ENCODE results near the gene TNNT2.
A peak's percentile ranks its signal among the peaks of the same experiment; 100 is the strongest.

The TNNT2 gene
- 0 to 0.25 (median 0) reads per million in 18 experiments for total RNA-seq

DNA sequence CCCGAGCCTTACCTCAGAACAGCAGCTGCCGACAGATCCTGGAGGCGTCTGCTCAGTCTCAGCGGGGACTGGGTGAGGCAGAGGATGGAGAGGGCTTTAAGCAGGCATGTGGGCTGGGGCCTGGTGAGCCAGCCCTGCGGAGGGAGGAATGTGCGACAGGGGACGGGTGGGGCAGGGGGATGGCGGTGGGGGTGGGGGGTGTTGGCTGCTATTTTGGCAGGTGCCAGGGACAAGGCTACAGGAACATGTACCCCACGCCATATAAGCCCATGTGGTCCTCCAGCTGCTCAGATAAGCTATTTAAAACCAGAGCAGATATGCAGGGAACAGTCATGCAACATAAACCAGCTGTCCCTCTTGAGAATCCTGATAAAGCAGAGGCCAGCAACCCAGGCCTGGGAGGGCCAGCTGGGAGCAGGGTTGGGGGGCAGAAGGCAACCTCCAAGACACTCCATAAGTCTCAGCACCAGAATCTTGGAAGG lies at the start of gene TNNT2:
Gene TNNT2, minus strand, starts transcription at position 70 of the 482 bp plus-strand sequence. CDS start 4,426 bp downstream, outside the sequence.
- no peak for DNase-seq

DNA sequence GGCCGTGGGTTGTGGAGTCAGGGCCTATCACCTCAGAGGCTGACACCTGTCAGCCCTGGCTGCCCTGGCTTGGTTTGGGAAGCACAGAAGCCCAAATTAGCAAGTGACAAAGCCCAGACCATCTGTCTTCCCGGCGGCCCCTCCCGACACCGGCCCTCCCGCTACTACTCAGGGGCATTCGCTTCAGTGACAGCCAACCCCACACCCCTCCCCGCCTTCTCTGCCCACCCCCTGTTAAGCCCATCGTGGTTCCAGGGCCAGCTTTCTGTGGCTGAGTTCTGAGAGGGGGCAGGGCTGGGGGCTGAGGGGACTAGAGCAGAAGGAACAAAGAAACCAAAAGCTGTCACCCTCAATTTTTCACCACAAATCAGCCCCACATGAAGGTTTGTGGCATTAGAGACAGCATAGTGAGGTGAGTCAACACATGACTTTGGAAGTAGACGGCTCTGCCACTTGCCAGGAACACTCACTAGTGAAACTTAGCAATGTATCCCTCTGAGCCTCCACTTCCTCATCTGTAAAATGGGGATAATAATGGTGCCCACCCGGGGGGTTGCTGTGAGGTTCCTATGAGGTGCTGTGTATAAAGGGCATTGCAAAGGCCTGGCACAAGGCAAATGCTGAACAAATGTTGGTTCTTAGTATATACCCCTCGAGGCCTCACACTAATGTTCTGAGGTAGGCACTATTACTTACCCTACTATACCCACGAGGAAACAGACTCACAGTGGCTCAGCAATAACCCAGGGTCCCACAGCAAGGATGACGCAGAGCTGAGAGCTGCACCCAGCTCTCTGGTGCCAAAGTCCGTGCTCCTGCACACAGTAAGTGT lies 49.2 kb upstream of the TNNT2 start:
- no peak for DNase-seq

DNA sequence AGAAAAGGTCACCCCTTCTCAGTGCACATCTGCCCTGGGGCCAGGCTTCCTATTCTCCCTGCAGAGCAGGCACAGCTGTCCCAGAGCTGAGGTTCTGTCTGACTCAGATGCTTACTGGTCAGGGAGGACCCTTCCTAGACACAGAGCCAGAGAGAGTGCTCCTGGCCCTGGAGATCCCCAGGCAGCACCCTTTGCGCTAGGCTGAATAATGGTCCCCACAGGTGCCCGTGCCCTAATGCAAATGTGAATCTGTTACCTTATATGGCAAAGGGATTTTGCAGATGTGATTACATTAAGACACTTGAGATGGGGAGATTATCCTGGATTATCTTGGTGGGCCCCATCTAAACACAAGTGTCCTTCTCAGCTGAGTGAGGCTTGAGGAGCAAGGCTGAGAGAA lies 46.7 kb upstream of the TNNT2 start:
- DNase-seq = no peak

DNA sequence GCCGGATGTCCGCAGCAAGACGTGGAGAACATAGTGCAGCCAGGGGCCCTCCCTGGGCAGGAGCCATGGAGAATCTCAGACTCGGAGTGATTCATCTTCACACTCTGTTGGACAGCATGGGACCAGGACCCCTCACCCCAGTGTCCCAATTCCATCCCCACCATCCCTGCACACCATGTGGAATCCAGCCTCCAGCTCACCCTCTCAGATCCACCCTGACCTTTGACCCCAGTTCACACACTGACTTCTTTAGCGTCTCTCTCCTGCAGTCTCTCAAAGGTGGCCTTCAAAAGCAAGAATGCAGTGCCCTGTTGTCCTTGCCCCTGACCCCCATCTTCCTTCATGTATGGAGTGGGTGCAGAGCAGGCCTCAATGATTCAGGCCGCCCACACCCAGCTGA lies 46.2 kb upstream of the TNNT2 start:
- DNase-seq = no peak

DNA sequence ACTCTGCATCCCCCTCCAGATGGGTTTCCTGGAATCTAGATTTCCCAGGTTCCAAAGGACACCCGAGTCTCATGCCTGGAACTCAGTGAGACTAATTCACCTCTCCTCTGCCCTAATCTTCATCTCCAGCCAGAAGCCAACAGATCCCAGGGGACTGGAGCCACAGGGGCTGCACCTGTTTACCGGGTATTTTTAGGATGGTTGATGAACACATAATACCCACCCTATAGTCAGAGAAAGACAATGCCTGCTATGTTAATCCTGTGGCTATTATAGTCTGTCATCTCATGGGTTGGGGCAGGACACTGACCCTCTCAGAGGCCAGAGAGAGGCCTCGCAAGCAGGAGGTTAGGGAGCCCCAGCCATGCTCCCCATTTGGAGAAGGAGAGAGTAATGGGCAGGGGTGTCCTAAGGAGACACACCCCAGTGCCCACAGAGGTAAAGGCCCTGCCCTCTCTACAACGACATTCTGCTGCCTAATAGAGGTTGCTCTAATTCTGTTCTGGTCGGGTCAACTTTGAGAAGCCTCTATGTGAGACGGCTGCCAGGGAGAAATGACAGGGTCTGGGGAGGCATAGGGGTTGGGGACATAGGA lies 45.1 kb upstream of the TNNT2 start:
- no peak for DNase-seq

DNA sequence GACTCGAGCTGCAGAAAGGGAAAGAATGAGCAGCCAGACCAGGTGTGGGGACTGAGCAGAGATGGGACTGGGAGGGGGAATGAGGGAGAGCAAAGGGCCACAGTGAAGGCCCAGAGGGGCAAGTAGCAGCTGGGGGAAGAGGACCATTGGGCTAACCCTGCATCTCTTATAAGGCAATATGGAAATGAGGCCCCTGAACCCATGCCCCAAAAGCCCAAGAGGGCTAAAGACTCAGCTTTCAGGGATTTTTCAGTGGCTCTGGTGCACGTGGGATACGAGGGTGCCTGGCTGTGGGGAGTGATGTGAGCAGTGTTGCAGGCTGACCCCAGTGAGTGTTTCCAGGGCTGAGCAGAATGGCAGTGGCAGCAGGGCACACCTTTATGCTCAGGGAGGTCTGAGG lies 44.5 kb upstream of the TNNT2 start:
- DNase-seq = no peak

DNA sequence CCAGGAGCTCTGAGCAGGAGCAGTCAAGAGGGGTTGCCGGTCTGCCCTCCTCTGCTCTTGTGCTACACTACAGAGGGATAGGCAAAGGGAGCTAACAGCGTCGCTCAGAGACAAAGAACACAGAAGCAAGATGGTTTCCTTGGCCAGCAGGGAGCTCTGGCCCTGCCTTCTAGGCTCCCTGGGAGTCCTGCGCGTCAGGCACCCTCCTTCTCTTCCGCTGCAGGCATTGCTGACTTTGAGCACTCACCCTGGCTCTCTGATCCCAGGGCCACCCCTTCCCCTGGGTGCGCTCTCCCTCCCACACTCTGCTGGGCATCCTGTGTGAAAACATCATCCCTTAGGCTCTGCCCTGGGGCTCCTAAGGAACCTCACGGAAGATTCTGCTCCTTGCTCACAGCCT lies 43.6 kb upstream of the TNNT2 start:
- DNase-seq = no peak

DNA sequence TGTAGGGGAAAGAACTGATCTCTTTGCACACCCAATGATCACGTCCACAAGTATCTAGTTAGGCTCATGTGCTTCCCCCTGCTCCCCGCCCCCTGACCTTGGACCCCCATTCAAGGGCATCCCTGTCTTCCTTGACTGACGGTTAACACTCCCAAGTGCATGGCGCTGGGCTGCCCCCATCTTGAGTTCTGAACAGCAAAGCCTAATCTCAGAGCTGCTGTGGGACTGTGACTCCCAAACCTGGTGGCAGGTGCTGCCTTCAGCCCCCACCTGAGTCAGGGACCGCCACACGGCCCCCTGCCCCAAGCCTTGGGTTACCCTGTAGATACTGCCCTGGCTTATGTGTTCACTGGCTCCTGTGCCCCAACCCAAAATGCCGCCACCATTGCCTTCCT lies 43.1 kb upstream of the TNNT2 start:
- DNase-seq = no peak

DNA sequence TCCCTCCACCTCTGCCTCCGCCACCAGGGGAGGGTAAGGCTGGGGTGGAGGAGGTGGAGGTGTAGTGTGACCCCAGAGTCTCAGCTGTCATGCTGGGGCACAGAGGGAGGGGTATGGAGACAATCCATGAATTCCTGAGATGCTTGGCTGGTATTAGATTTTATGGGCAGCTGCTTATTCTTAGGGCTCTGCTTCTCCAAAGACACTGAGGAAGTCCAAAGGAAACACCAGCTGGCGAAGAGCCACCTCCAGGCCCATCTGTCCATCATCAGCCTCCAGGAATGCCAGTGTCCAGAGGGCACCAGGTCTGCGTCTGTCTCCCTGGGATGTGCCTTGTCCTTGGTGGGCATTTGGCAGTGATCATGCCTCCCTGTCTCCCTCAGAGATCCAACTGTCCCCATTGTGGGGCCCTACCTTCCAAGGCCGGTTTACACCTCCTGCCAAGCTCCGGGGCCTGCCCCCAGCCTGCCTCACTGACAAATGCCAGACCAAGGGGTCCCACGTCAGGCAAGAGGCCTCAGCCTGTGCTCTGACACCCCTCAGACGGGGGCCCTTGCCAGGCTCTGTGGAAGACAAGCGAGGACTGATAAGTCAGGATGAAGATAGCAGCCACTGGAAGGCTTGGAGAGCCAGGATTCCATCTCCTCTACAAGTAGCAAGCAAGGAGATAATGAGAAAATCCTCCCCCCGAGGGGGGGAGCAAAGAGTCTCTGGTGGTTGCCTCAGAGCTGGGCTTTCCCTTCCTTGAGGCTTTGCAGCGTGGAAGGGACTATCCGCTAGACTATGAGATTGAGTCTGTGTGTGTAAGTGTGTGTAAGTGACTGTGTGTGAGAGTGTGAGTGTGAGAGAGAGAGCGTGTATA lies 42.5 kb upstream of the TNNT2 start:
- DNase-seq = no peak

DNA sequence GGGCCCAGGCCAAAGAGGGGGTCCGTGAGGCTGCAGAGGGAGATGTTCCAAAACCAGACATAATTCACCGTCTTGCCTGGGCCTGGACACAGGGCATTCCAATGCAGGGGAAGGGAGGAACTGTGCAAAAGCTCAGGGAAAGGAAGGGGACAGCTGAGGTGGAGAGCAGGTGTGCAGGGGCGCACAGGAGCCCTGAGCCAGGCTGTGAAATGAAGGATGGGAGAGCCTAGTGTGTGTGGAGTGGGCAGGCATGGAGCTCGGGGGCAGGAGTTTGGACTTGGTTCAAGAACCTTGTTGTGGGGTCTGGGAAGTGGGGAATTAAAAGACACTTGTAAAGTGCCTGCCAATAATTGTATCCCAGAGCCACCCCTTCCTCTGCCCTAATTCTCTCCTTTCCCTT lies 41.8 kb upstream of the TNNT2 start:
- DNase-seq = no peak

DNA sequence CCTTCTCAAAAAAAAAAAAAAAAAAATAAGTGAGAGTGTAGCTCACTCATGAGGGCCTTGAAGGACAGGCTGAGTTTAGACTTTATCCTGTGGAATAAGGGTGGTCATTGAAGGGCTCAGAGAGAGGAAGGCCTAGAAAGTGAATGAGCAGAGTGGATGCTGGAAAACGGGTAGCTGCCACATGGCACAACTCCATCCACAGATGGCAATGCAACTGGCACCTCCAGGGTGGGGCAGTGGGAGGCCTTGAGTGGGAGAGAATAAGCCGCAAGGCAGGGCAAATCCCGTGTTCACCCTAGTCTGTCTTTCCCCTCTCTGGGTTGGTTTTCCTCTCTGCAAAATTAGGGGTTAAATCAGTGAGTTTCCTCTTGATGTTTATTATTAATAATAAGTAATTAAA lies 41.0 kb upstream of the TNNT2 start:
- no peak for DNase-seq

DNA sequence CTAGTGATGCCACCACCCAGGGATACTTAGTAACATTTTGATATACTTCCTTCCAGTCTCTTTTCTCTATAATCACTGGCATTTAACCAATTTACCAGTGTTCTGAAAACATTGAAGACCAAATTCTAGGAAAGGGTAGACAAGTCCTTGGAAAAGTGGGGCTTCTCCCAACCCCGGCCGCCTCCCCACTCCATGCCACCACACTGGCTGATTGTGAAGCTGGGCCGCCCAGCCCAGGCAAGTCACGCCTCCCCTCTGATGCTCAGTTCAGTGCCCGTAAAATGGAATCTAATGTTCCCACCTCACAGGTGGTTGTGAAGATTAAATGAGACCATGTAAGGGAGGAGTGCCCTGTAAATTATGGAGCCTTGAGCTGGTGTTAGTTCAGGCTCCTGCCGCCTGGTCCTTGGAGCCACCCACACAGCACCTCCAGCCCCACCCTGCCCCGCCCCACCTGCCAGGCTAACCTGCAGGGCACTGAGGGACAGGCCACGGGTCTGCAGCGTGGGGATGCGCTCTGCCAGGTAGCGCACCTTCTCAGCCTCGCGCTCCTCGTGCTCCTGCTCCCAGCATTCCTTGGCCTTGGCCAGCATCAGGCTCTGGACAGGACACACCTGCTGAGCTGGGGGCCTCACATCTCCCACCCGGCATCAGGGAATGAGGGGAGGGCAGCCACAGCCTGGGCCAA lies 36.7 kb upstream of the TNNT2 start:
- no peak for DNase-seq

DNA sequence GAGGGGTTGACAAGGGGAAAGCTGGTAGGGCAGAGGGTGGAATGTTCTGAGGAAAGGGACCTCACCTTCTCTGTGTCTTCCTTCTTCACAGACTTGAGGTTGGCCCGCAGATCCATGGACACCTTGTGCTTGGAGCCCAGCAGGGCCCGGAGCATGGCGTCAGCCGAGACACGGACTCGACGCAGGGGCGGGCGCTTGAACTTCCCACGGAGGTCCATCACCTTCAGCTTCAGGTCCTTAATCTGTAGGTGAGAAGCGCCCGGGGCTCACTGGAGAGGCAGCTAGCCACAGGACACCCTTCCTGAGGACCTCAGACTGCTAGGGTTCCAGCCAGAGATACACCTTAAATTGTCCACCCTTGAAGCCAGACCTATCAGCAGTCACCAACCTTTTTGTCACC lies 33.8 kb upstream of the TNNT2 start:
- no peak for DNase-seq

DNA sequence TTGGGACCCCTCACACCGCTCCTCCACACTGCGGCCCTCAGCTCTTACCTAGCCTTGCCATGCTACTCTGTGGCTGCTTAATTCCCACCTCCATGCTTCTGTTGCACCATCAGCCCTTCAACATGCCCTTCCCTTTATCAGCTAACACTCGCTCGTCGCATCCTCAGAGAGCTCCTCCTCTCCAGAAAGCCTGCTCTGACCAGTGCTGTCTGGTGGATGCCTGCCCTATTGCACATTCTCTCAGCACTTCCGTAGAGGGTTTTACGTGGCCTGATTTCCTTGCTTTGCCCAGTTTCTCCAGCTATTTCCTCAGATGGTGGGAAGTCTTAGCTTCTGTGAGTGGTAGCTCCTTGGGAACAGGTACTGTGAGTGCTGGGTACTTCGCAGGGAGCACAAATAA lies 32.0 kb upstream of the TNNT2 start:
- DNase-seq = no peak

DNA sequence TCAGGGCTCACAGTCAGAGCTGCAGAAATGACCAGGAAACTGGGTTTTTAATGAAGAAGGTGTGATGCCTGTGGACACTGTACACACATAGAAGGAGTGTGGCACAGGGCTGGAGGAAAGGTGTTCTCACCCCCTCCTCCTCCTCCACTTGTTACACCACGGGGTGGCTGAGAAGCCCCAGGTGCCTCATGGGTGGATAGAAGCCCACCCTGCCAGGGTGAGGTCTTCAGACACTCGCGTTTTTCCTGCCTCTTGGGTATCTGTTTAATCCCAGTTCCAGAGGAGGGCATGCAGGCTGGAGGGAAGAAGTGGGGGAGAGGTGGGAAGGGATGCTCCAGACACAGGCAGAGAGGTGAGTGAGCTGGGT lies 31.3 kb upstream of the TNNT2 start:
- DNase-seq = no peak

DNA sequence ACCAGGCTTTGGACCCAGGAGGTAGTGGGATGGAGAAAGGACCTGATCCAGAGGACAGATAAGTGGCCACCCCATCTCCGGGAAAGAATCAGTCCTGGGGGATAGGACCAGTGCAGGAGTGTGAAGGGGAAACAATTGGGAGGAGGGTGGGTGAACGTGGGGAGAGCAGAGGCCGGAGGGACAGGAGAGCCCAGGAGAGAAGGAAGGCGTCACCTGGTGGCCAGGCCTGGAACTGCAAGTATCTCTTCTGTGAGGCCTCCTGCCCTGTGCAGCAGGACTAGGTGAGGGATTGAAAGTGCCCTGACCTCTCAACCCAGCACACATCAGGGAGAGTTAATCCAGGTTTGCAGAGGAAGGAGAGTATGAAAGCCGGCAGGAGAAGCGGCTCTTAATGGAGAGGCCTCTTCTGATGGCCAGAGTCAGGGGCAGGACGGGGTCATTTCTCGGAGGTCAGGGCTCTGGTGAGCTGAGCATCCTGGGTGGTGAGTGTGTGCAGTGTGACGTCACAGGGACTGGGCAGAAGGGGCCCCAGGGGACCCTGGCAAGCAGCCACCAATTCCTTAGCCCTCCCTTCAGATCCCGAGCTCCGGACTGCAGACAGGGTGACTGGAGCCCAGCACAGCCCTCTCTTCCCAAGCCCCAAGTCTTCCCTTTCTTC lies 30.8 kb upstream of the TNNT2 start:
- DNase-seq = peak; percentile 73 to 74

DNA sequence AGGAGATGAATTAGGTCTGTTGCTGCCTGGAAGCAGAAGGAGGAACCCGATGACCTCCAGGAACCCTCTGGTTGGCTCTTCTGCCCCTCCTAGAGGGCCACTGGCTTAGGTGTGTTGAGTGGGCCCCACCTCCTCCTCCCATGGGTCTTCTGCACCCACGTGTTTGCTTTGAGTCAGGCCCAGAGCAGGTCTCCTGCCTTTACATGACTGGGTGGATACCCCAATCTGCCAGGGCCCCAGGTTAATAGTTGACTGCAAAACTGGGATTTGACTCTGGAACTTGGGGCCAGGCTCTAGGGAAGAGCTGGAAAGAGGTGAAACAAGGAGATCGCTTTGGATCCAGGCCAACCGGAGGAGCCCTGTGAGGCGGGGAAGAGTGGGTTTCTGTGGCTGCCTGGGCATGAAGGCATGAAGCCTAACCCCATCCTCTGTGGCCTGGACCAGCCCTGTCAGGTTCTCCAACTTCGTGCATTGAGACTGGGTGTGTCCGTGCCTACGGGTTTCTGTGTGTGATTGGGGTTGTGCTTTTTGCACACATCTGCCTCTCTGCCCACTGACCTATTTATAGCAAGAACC lies 29.4 kb upstream of the TNNT2 start:
- no peak for DNase-seq

DNA sequence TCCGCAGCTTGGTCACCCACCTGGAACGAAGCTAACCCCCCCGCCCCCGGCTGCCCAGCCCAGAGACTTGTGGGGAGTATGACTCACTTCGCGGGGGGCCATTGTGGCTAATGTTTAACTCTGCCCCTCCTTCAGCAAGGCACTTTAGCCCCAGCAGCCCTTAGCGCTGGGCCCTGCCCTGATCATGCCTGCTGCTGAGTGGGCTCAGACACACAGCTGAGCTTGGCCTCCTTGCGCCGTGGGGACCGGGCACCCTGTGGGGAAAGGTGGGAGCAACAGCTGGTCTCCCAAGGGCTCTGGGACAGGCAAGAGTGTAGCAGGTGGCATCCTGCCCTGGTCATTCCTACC lies 28.0 kb upstream of the TNNT2 start:
- no peak for DNase-seq

DNA sequence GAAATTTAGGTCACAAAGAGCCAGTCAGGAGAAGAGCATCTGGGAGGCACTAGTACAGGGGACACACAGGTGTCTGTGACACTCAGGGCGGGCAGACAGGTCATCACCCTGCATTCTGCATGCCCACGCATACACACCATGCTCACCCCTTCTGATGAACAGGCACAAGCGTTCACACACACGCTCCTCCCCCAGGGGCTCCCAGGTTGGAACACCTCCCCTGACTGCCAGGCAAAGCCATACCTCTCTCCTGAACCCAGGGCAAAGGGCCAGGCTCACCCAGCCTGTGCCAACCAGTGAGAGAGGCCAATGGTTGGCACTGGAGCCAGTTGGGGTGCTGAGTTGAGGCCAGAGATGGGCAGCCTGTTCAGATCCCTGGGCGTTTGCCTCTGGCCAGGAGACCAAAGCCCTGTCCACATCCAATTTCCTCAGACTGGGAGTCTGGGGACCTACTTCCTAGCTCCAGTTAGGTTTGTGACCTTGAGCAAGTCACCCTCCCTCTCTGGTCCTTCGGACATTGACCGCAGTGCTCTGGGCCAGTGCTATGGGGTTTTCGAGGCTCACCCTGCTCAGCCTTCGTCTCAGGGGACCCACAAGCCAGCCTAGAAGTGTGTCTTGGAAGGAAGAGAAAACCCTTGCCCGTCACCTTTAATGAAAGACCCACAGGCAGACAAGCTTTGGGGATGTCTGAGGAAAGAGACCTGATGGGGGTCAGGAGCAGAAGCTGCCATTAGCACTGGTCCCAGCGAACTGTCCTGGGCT lies 27.4 kb upstream of the TNNT2 start:
- DNase-seq = no peak

DNA sequence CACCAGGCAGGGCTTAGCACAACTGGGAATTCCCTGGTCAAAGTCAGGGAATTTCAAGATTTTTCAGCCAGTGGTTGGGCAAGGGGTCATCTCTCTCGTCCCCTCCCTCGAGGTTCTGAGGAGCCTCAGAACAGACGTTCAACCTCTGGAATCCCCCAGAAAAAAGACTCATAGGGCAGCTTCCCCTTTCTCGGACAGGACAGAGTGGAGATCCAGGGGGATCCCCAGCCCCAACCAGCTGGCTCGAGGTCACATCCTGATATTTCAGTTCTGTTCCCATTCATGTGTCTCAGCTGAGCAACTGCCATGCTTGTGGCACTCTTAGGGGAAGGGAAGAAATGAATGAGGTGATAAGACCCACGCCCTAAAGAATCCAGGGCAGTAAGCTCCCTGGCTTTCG lies 26.6 kb upstream of the TNNT2 start:
- DNase-seq = peak in 1 of 2 donors; percentile 42

DNA sequence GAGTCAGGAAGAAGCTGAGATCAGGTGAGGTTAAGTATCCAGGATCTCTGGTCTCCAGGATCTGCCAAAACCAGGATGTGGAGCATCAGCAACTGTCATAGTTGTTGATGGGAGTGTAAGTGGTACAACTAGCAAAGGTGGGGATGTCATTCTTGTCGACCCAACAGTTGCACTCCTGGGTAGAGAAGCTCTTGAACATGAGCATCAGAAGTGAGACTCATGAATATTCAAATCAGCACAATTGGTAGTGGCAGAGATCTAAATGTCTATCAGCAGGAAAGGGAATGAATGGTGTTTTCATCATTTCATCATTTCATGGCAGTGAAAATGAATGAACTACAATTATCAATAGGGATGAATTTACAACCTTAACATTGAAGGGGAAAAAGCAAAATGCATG lies 25.9 kb upstream of the TNNT2 start:
- DNase-seq = no peak

All from inflammatory macrophage (primary cell).